C4-2B (cell line): ENCODE results near the gene GBE1.

ENCODE experiments used
- ZFX ChIP-seq: fragments of 450-650 bp; IDR thresholded peaks from 2 replicates; pipeline ENCODE4 v1.6.1; 2017
- TF ChIP-seq, protein P1 (sequence below): fragments of 450-650 bp; conservative IDR thresholded peaks from 2 replicates; pipeline ENCODE4 v1.5.1; 2017; ENCODE audit warnings: mild to moderate bottlenecking

DNA sequence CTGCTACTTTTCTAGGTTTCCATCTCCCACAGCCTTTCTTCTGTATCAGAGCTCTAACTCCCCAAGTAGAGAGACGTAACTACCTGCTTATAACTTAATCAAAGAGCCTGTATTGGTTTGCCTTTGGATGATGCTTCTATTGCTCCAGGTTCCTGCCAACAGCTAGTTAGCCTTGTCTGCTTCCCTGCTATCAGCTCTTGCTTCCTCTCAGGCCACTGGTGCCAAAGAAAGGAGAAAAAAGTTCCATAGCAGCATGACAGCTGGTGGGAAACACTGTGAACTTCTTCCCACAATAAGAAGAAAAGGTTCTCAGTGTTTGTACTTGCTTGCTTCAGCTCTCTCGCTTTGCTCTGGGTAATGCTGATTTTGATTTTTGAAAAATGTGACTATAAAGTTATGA is 206.6 kb downstream of the GBE1 start:
- TF ChIP-seq, protein P1, sequence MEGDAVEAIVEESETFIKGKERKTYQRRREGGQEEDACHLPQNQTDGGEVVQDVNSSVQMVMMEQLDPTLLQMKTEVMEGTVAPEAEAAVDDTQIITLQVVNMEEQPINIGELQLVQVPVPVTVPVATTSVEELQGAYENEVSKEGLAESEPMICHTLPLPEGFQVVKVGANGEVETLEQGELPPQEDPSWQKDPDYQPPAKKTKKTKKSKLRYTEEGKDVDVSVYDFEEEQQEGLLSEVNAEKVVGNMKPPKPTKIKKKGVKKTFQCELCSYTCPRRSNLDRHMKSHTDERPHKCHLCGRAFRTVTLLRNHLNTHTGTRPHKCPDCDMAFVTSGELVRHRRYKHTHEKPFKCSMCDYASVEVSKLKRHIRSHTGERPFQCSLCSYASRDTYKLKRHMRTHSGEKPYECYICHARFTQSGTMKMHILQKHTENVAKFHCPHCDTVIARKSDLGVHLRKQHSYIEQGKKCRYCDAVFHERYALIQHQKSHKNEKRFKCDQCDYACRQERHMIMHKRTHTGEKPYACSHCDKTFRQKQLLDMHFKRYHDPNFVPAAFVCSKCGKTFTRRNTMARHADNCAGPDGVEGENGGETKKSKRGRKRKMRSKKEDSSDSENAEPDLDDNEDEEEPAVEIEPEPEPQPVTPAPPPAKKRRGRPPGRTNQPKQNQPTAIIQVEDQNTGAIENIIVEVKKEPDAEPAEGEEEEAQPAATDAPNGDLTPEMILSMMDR = no peak
- TF ChIP-seq ZFX = no peak
